Stomach (tissue), 4 donors: ENCODE results near the gene OR4D11.

ENCODE experiments used
- EP300 ChIP-seq: sonication (generic); formaldehyde crosslinking; IDR thresholded peaks from one replicate; pipeline ENCODE4 v1.6.1; 2017; ENCODE audit warnings: antibody characterized with exemption
- POLR2A ChIP-seq, 4 donors: fragments of 450-650 bp; IDR thresholded peaks; one replicate each; pipeline ENCODE4 v1.6.1; 2016; ENCODE audit warnings: antibody characterized with exemption in 4 of 4, control low read depth in 2 of 4, mild to moderate bottlenecking in 1 of 4, moderate library complexity in 1 of 4
- POLR2AphosphoS5 ChIP-seq, 3 donors: sonication (generic); formaldehyde crosslinking; IDR thresholded peaks; one replicate each; pipeline ENCODE4 v1.6.1; 2016; ENCODE audit warnings: antibody characterized with exemption in 3 of 3
- TF ChIP-seq, protein P1 (sequence below), 7 experiments: fragments of 450-650 bp in 4 of 7; fragments of 200-600 bp in 3 of 7; sonication (generic) in 3 of 7; IDR thresholded peaks; one replicate each; pipeline ENCODE4 v1.5.1; 2016 to 2019; ENCODE audit warnings: antibody characterized with exemption in 7 of 7, control low read depth in 2 of 7, mild to moderate bottlenecking in 1 of 7

DNA sequence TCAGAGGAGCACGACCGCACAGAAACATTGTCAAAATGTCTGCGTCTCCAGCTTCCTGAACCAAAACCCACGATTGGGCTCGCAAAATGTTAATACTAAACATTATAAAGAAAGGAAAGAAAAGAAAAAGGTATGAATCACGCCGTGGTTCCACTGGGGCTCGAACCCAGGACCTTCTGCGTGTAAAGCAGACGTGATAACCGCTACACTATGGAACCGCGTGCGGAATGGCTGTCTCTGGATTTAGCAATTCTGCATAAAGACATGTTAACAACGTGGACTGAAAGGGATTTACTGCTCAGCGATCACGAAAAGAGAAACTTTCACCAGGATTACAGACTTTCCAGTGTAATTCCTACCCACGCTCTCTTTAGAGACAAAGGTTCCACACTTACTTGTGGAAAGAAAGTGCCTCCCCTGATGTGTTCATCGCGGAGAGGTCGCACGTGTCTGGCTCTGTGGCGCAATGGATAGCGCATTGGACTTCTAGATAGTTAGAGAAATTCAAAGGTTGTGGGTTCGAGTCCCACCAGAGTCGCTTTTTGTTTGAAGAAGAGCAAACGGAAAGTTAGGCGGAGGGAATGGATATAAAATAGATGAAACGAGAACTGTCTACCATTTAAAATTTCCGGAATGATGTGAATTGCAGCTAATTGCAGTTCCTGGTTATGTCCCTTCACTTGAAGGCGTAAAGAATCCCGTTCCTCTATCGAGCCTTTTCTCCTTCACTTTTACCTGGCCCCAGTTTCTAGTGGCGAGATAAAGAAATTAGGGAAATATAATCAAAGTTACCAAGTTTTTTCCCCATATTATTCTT lies 47.7 kb downstream of the OR4D11 start:
- TF ChIP-seq POLR2A (IDR thresholded peaks at IDR 0.05) (no peak), POLR2AphosphoS5 (IDR thresholded peaks at IDR 0.05) (peak; percentile 16 to 50 (median 29)), EP300 (no peak)
- TF ChIP-seq, protein P1, sequence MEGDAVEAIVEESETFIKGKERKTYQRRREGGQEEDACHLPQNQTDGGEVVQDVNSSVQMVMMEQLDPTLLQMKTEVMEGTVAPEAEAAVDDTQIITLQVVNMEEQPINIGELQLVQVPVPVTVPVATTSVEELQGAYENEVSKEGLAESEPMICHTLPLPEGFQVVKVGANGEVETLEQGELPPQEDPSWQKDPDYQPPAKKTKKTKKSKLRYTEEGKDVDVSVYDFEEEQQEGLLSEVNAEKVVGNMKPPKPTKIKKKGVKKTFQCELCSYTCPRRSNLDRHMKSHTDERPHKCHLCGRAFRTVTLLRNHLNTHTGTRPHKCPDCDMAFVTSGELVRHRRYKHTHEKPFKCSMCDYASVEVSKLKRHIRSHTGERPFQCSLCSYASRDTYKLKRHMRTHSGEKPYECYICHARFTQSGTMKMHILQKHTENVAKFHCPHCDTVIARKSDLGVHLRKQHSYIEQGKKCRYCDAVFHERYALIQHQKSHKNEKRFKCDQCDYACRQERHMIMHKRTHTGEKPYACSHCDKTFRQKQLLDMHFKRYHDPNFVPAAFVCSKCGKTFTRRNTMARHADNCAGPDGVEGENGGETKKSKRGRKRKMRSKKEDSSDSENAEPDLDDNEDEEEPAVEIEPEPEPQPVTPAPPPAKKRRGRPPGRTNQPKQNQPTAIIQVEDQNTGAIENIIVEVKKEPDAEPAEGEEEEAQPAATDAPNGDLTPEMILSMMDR (IDR thresholded peaks at IDR 0.05): no peak
